ENCODE data around the gene NKX1-1.
"Not testable (repeated sequence)": the region's sequence is repeated elsewhere in the genome, so short reads cannot be mapped to it uniquely, and the experiment has no call there.

The NKX1-1 gene

GRCh38 chr4:1400831-1401408 is 5.3 kb downstream of the NKX1-1 start:
- no peak overlapping the region for H3K4me3 ChIP-seq
- H3K9me3 ChIP-seq, result peaks cover 93% of the 10 kb centered on the region
- no peaks in the 10 kb centered on the region for H3K4me1 ChIP-seq
- H3K27me3 ChIP-seq, result no peaks in the 10 kb centered on the region
- no peaks in the 10 kb centered on the region for H3K36me3 ChIP-seq
- no peaks in the 10 kb centered on the region for H4K20me1 ChIP-seq
- no peak for TF ChIP-seq Cebpa-rat (IDR thresholded peaks at IDR 0.05)
- H3K9ac ChIP-seq, result no peak overlapping the region
- no peak overlapping the region for H3K4me2 ChIP-seq
- H3K27ac ChIP-seq, result no peak overlapping the region

- Histone ChIP-seq H3K4me2 (no peak overlapping the region), H3K9ac (no peak overlapping the region), H3K9me3 (peaks cover 93% of the 10 kb centered on the region), H3K4me3 (0 out of 2 replicates have a peak overlapping the region, but pooled peaks have one; percentile 7), H3K27me3 (no peaks in the 10 kb centered on the region), H3K4me1 (no peaks in the 10 kb centered on the region), H3K36me3 (no peaks in the 10 kb centered on the region), H4K20me1 (no peaks in the 10 kb centered on the region), H3K27ac (no peak overlapping the region)
- TF ChIP-seq Cebpa-rat (IDR thresholded peaks at IDR 0.05), result no peak
These were observed 5.9 kb downstream of the NKX1-1 start for GRCh38 chr4:1400191-1400805.

- H4K20me1 ChIP-seq, result no peaks in the 10 kb centered on the region
- H3K36me3 ChIP-seq, result peaks cover 2% of the 10 kb centered on the region; the same call in 1 of the 2 replicates
- TF ChIP-seq Cebpa-rat (IDR thresholded peaks at IDR 0.05), result no peak
- no peak overlapping the region for H3K27ac ChIP-seq
- no peaks in the 10 kb centered on the region for H3K27me3 ChIP-seq
- peaks cover 91% of the 10 kb centered on the region for H3K9me3 ChIP-seq
- no peaks in the 10 kb centered on the region for H3K4me1 ChIP-seq
- H3K9ac ChIP-seq, result no peak overlapping the region
- no peak overlapping the region for H3K4me2 ChIP-seq
- peak overlapping the region; percentile 34; the same call in 1 of the 2 replicates for H3K4me3 ChIP-seq
These were observed 6.6 kb downstream of the NKX1-1 start for GRCh38 chr4:1399508-1400190.

GRCh38 chr4:1398681-1399507 is 7.3 kb downstream of the NKX1-1 start:
- peaks cover 8% of the 10 kb centered on the region; the same call in 1 of the 2 replicates for H3K36me3 ChIP-seq
- H3K27ac ChIP-seq, result no peak overlapping the region
- TF ChIP-seq Cebpa-rat (IDR thresholded peaks at IDR 0.05), result no peak
- H3K4me2 ChIP-seq, result no peak overlapping the region
- H3K27me3 ChIP-seq, result no peaks in the 10 kb centered on the region
- H3K4me1 ChIP-seq, result no peaks in the 10 kb centered on the region
- peaks cover 91% of the 10 kb centered on the region for H3K9me3 ChIP-seq
- H4K20me1 ChIP-seq, result no peaks in the 10 kb centered on the region
- H3K4me3 ChIP-seq, result peak overlapping the region; percentile 34; the same call in 1 of the 2 replicates
- H3K9ac ChIP-seq, result no peak overlapping the region

GRCh38 chr4:1396806-1397455 is 9.3 kb downstream of the NKX1-1 start:
- Histone ChIP-seq H3K9ac (no peak overlapping the region), H3K36me3 (peaks cover 11% of the 10 kb centered on the region; the same call in 1 of the 2 replicates), H3K27ac (no peak overlapping the region), H3K4me1 (no peaks in the 10 kb centered on the region), H3K27me3 (no peaks in the 10 kb centered on the region), H3K4me2 (no peak overlapping the region), H3K9me3 (peaks cover 86% of the 10 kb centered on the region), H3K4me3 (peak overlapping the region; percentile 44), H4K20me1 (no peaks in the 10 kb centered on the region)
- TF ChIP-seq Cebpa-rat (IDR thresholded peaks at IDR 0.05), result no peak

- Histone ChIP-seq H3K9me3 (peaks cover 85% of the 10 kb centered on the region), H3K9ac (no peak overlapping the region), H3K27me3 (no peaks in the 10 kb centered on the region), H3K4me1 (no peaks in the 10 kb centered on the region), H4K20me1 (no peaks in the 10 kb centered on the region), H3K4me2 (no peak overlapping the region), H3K36me3 (peaks cover 11% of the 10 kb centered on the region; the same call in 1 of the 2 replicates), H3K4me3 (peak overlapping the region; percentile 44), H3K27ac (no peak overlapping the region)
- no peak for TF ChIP-seq Cebpa-rat (IDR thresholded peaks at IDR 0.05)
These were observed 10.1 kb downstream of the NKX1-1 start for GRCh38 chr4:1395941-1396805.

GRCh38 chr4:1395389-1395820 is 10.8 kb downstream of the NKX1-1 start:
- H3K9me3 ChIP-seq, result peaks cover 85% of the 10 kb centered on the region
- not testable (repeated sequence) for H3K27ac ChIP-seq

GRCh38 chr4:1394554-1395388 is 11.5 kb downstream of the NKX1-1 start:
- H3K27me3 ChIP-seq, H3K27ac ChIP-seq, H4K20me1 ChIP-seq, H3K4me2 ChIP-seq, H3K4me1 ChIP-seq, H3K9ac ChIP-seq, H3K4me3 ChIP-seq: not testable (repeated sequence)
- Histone ChIP-seq H3K36me3 (peaks cover 11% of the 10 kb centered on the region; the same call in 1 of the 2 replicates), H3K9me3 (peaks cover 82% of the 10 kb centered on the region)

More at GRCh38 chr4:1395389-1395820, 10.8 kb downstream of the NKX1-1 start:
- not testable (repeated sequence) for H3K4me2 ChIP-seq, H3K4me3 ChIP-seq, H4K20me1 ChIP-seq, H3K27me3 ChIP-seq, H3K9ac ChIP-seq, H3K4me1 ChIP-seq
- H3K36me3 ChIP-seq, result peaks cover 11% of the 10 kb centered on the region; the same call in 1 of the 2 replicates
